ENCODE data around the gene TSKU.

DNA sequence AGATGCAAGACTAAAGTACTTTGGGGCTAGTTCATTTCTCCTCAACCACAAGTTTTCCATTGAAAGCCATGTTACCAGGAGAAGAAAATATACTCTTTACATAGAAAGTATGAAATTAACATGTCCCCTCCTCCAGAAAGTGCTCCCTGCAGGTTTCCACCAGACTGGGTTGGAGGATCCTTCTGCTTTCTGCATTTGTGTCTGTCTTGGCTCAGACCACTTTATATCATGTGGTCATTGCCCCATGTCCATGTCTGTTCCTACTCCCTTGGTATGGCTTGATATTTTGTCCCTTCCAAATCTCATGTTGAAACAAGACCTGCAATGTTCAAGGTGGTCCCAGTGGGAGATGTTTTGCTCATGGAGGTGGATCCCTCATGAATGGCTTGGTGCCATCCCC is 49.2 kb downstream of the TSKU start:
- no peak for TF ChIP-seq POLR2AphosphoS5 (IDR thresholded peaks at IDR 0.05)
- TF ChIP-seq, protein P1, sequence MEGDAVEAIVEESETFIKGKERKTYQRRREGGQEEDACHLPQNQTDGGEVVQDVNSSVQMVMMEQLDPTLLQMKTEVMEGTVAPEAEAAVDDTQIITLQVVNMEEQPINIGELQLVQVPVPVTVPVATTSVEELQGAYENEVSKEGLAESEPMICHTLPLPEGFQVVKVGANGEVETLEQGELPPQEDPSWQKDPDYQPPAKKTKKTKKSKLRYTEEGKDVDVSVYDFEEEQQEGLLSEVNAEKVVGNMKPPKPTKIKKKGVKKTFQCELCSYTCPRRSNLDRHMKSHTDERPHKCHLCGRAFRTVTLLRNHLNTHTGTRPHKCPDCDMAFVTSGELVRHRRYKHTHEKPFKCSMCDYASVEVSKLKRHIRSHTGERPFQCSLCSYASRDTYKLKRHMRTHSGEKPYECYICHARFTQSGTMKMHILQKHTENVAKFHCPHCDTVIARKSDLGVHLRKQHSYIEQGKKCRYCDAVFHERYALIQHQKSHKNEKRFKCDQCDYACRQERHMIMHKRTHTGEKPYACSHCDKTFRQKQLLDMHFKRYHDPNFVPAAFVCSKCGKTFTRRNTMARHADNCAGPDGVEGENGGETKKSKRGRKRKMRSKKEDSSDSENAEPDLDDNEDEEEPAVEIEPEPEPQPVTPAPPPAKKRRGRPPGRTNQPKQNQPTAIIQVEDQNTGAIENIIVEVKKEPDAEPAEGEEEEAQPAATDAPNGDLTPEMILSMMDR (IDR thresholded peaks at IDR 0.05): no peak
- TF ChIP-seq POLR2A (IDR thresholded peaks at IDR 0.05): no peak
